Ammon's horn (tissue), 1 donor: ENCODE results near the gene PIAS1.
"Not testable (repeated sequence)": the region's sequence is repeated elsewhere in the genome, so short reads cannot be mapped to it uniquely, and the experiment has no call there.

Experiments
- DNase-seq: peaks from one replicate; pipeline ENCODE4 v3.0.0-alpha.2; 2016; ENCODE audit warnings: low spot score

Gene PIAS1

DNA sequence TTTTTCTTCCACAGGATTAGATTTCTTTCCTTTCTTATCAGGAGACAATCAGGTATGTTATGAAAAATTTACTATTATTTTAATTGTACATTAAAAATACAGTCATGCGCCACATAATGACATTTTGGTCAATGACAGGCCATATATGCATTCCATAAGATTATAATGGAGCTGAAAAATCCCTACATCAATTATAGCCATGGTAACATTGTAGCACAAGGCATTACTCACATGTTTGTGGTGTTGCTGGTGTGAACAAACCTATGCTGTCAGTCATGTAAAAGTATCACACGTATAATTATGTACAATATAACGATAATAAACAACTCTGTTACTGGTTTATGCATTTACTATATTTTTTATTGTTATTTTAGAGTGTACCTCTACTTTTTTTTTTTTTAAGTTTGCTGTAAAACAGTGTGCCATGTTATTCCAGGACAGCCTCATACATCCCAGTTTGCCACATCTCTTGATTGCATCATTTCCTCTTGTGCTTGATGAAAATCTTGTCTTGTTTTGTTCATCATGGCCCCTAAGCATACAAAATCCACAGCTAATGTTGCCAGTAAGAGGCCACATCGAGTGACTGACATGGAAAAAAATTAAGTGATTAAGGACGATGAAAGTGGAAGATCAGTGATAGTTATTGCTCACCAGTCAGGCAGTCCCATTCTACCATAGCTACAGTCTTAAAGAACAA, 129.7 kb downstream of the PIAS1 start:
- DNase-seq: no peak

DNA sequence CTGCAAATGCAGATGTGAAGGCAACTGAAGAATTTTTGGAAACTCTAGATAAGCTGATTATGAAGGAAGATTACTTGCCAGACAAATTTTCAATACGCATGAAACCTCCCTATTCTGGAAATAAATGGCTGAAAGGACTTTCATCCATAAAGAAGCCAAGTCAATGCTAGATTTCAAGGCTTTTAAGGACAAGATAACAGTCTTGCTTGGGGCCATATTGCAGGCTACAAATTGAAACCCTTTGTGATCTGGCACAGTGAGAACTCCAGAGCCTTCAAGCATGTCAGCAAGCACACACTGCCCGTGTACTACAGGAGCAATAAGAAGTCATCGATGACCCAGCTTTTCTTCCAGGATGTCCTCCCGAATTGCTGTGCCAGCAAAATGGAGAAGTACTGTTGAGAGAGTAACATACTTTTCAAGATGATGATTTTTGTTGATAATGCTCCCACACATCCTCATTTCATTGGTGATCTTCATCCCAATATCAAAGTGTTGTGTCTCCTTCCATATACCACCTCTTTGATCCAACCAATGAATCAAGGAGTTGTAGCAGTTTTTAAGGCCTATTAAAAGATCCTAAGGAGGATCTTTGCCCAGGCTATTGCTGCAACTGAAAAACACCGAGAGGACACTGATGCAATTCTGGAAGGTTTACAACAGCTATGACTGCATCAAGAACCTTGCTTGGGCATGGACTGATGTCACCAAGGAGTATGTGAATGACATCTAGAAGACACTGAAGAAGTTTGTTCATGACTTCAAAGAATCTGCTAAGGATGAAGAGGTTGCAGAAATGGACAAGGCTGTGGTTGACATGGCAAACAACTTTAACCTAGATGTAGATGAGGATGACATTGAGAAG, 130.7 kb downstream of the PIAS1 start:
- DNase-seq: no peak

DNA sequence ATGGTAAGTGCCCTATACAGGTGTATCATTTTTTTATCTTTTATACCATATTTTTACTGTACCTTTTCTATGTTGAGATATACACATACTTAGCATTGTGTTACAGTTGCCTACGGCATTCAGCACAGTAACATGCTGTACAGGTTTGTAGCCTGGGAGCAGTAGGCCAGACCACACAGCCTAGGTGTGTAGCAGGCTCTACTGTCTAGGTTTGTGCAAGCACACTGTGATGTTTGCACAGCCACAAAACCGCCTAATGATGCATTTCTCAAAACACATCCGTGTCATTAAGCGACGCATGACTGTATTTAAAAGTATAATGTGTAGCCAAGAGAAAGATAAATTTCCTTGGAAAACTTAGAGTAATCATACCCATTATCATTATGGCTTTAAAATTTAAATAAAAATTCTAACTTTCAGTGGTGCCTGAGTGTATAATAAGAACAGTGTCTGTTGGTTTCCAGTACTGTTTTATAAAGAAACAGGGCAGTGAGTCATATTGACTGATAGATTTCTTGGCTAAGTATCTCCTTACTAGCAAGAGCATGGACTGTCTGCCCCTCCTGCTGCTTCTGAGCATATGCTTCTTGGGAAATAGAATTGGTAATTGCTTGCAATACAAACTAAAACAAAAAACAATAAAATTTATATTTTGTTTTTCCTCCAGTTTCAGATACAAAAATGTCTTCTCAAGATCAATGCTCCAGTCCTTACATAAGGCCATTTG, 132.7 kb downstream of the PIAS1 start:
- no peak for DNase-seq

DNA sequence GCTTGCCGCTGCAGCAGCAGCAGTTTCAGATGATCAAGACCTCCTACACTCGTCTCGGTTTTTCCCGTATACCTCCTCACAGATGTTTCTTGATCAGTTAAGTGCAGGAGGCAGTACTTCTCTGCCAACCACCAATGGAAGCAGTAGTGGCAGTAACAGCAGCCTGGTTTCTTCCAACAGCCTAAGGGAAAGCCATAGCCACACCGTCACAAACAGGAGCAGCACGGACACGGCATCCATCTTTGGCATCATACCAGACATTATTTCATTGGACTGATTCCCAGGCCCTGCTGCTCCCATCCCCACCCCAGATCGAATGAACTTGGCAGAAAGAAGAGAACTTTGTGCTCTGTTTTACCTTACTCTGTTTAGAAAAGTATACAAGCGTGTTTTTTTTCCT, 133.4 kb downstream of the PIAS1 start:
- DNase-seq: peak; percentile 85

DNA sequence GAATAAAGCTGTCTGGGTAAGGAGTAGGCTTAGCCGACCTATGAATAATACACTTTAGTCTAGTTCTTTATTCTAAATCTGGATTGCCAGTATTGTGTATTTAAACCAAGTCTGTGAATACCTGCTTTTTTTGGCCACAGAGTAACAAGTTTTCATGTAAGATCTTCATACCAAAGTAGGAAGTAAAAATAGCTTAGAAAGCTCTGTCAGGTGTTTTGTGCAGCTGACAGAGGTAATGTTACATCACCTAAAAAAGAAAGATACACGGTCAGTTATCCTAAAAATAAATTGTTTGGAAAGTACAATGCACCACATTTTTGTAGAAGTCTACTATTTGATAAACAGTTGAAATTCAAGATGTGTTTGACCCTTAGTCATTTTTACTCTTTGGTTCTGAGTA, 134.5 kb downstream of the PIAS1 start:
- no peak for DNase-seq

DNA sequence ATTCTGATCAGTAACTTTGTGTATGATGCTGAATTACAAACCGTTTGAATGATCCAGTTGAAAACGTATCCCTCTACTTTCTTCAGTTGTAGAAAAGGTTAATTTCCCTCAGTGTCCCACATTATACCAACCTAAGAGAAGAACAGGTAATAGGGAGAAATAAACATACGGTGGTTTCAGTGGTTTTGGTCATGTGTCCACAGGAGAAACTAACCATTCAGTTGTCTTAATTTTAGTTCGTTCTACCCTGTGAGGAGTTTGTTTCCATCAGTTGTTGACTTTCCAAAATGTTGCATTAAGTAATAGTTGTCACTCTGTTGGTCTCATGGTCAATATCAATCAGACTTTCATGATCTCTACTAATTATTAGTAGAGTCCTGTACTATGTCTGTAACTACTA, 135.9 kb downstream of the PIAS1 start:
- no peak for DNase-seq

DNA sequence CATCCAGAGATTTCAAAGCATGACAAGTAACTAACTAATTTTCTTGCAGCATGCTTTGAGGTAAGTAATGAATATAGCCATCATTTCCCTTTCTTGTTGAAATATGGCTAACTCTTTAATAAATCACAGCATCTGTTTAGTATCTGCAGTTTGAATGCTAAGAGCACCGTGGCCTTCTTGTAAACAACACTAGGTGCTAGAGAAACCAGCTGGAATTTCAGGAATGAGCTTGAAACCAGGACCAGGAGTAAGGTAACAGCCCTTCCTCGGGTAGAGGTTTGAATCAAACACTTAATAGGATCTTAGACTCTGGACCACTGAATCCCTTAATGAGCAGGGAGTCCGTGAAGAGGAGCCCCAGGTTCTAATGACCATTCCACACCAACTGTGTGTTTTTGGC, 137.4 kb downstream of the PIAS1 start:
- DNase-seq: no peak

DNA sequence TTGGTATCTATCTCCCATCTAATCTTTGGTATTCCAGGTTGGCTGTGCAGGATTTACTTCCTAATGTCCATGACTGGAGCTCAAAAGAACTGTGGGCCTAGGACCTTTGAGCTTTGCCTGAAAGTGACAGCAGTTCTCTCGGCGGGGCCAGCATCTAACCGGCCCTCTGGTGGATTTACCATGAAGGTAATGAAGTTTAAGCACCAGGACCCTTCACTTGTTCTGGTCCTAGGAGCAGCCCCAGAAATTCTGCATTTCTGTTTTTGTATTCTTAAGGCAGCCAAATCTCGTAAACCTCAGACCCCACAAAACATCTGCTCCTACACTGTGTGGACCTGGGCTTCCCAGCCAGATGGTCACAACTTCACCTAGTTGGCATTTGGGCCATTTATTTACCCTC, 138.0 kb downstream of the PIAS1 start:
- DNase-seq: no peak

DNA sequence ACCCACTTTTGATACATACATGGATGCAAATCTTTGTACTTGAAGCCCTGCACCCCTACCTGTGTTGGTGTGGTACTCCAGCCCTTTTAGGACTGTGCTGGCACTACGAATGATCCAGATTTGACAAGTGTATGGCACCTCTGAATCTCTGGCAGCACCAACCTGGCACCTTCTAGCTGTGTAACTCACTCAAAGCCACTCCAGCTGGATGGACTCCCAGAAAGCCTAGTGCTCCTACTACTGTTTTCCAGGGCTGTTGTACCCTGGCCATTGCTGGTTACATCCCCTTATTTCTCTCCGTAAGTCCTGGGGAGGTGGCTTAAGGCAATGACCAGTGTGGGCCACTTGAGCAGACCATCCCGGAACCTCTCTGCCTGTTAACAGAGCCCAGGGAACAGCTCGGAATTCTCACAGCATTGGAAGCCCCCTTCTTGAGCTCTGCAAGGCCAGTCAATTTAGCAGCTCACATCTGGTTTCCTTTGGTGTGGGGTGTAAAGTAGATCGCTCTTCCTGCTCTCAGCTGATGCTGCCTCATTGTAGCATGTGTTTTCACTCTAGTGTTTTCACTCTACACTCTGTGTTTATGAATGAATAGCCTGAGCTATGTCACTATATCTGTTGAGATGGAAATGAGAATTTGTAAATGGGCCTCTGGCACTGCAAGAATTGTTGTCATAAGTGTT, 138.8 kb downstream of the PIAS1 start:
- DNase-seq: peak; percentile 70

DNA sequence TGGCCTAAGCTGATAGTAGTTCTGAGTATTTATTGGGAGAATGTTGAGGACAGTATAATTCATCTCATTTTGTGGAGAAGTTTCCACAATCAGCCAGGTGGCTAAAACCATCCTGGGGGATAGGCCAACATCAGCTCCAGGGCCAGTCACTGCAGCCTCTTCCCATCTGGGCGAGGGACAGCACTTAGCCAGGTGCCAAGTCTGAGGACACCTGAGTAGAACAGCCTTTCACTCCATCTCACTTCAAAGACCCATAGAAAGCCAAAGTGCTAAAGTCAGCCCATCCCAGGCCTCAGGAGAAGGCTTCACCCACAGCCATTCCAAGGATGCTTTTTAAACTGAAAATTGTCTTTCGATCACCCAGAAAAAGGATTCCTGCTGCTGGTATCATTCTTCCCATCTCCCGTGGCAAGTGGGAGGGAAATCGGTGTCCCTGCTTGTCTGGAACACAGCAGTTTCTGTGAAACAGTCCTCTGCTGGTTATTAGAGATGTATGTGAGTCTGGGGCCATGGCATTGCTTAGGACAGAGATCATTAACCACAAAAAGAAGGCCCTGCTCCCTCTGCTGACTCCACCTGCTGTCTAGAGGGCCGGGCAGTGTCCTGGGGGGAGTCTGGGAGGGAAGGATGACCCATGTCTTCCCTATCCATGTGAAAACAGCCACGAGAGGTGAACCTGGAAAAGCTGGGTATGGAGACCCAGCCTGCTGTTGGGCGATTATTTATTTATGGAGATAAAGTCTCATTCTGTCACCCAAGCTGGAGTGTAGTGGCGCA, 141.4 kb downstream of the PIAS1 start:
- no peak for DNase-seq

DNA sequence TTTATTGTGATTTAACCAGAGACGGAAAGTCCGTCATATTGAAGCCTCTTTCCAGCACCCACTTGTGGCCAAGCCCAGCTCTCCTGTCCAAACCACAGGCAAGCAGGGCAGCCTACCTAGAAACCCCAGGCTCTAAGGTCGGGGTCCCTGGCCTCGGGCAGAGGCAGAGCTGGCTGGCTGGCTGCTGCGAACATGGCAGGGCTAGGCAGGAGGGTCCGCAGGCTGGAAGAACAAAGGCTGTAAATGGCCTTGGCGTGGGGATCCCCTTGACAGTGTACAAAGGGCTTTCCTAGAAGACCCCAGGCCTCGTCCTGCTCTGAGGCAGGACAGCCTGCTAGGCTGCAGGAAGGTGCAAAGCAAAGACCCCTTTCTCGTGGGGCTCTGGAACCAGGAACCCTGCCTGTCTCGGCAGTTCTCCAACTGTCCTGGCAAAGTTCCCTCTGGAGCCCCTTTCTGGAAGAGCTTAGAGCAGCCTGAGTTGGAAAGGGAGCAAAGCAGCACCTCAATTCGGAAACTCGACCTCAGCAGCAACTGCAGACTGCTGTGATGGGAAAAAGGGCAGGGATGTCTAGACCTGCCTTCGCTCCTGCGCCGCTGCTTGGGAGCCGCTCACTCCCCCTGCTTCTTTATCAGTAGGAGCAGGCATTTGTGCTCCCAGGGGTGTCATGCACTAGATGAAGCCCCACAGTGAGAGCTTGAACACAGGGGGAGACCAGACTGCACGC, 142.5 kb downstream of the PIAS1 start:
- no peak for DNase-seq

DNA sequence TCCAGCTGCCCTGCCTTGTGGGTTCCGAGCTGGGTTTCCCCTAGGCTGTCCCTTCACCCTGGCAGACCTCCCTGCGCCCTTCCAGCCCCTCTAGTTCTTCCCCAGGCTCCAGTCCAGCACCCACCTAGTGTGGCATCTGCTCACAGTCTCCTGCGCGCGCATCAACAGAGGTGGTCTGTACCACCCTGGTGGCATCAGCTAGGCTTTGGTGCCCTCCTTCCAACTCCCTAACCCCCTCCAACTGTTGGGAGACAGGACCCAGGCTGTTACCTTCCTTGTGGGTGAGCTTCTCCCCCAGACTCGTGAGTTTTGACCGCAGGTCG, 143.0 kb downstream of the PIAS1 start:
- DNase-seq: no peak

DNA sequence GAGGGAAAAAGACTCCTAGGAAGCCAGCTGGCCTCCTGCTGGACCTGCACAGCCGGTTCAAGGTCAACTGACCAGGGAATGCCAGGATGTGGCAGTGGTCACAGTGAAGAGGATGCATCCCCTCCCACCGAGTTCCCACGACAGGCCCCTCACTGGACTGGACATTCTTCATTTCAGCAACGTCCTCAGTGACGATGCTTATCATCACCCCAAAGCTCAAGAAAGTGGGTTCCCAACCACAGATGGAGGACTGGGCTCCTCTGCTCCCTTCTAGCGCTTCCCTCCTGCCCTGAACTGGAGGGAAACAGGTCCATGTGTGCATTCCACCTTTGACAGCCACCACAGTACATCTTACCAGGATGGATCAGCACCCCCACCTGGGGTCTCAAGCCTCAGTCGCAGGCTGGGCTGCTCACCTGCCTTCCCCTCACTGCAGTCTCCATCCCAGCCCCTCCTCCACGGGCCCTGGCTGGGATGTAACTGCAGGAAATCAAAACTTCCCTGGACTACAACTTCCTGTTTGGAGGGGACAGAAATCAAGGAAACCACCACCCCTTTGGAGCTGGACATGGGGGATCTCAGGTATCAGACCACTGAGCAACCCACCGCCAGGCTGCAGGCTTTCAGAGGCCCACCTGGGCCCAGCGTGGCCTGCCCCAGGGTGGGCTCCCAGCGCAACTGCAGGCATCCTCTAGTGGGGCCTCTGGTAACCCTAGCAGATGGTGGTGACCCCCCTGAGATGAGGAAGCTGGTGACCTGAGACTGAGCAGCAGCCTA, 143.7 kb downstream of the PIAS1 start:
- no peak for DNase-seq

DNA sequence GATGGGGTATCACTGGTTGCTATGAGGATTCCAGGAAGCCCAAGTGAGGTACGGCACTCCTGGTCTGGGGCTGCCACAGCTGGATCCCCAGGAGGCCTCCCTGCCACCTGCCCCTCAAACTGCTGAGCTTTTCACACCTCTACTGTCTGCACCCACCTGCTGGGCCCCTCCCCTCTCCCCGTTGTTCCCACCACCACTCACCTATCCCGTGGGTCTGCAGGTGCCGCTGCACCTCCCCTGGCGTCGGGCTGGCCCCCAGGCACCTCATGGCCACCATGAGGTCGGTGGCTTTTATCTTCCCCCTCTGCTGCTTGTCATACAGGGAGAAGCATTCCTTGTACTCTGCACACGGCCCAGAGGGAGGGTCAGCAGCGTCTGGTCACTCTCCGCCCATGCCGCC, 145.2 kb downstream of the PIAS1 start:
- DNase-seq: no peak

DNA sequence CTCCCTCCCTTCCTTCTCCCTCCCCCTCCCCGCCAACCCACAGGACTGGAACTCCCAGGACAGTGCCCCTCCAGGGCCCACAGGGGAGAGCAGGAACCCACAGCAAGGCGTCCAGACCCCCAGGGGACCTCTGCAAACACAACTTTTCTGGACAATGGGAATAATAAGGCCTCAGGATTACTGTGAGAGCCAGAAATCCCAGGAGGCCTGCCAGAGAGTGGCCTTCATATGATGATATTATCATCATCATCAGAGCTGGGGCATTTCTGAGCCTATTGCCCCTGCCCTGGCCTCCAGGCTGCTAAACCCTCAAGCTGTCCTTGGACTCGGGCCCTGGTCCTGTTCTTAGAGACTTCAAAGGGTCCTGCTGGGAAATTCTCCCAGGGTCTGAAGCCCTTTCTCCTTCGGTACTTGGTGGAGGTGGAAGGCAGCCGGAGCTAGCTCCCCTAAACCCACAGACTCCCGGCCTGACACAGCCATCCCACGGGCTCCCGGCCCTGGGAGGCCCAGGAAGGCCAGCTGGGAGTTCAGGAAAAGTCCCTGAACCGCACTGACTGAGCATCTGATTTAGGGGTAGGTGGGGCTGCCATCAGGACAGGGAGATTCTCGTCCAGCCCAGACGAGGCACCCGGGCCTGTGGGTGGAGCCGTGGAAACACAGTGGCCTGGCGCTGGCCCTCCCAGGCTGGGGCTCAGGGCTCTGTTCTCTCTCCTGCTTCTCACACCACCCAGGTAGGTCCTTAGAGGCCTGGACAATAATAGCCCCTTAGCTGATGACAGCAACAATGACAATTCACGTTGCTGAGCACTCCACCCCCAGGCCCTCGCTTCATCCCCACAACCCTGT, 146.1 kb downstream of the PIAS1 start:
- DNase-seq: no peak

DNA sequence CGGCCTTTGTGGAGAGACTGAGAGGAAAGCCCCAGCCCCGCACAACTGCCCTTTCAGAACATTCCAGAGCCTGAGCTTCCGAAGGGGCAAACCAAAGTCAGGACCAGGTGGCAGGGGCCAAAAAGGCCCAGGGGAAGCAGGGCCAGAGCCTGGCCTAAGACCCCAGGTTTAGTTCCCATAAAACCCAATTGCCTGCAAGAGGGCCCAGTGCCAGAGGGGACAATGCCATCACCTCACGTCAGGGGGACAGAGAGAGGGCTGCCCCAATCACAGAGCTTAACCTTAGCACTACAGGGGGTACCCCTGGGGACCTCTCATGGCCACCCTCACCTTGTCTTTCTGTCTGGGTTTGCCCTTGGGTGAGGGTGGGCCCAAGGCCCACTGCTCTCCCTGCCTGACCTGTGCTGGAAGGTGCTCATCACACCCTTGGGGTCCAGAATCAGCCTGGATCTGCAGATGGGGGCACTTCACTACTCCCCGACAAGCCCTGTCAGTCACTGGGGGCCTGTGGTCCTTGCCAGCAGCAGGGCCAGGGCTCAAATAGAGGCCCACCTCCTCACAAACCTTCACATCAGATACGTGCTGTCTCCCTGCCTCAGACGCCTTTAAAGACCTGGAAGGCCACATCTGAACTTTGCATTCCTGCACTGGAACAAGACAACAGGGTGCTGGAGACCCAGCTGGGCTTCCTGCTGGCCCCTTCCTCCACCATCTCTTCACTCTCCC, 147.2 kb downstream of the PIAS1 start:
- no peak for DNase-seq

DNA sequence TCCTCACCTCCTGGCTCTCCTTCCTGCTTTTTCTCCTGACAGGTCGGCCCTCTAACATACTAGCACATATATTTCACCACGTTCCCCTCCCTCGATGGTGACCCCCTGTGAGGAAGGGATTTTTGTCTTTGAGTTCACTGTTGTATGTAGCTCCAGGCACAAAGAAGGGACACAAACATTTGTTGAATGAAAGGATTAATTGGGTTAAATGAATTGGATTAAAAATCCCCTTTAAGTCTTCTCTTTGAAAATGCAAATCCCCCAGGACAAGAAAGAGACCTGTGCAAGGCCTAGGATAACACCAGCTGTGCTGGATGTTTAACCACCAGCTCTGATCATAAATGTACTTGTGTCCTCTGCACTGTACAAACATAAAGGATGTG, 147.8 kb downstream of the PIAS1 start:
- no peak for DNase-seq

DNA sequence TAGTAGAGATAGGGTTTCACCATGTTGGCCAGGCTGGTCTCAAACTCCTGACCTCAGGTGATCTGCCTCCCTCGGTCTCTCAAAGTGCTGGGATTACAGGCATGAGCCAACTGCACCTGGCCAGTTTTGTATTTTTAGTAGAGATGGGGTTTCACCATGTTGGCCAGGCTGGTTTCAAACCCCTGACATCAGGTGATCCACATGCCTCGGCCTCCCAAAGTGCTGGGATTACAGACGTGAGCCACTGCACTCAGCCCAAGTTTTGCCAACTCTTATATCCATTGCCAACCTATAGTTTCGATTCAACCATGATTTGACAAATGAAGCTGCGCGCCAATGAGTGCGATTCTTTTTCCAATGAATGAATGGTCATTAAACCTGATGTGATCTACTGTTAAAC, 148.9 kb downstream of the PIAS1 start:
- not testable (repeated sequence) for DNase-seq

DNA sequence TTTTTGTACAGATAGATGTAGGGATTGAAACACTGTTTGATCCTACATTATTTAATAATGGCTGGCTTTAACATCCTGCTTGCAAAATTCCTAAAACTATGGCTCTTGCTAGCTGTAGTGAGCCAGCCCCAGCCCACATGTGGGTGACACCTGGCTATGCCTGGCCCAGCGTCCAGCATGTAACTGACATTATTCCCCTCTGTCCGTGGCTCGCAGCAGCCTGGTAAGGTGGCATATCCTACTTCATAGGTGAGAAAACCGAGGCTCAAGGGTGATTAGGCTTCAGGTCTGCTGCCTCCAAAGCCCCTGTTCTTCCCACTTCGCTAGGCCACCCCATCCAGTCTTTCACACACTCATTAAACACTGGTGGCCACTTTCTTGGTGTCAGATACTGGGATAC, 149.4 kb downstream of the PIAS1 start:
- no peak for DNase-seq
